Uterus (tissue), 4 donors: Measurements from ENCODE around the gene SOX11. TPM values are rescaled to one million over a fixed set of nuclear protein-coding genes. Genes with fewer than 3 reads are reported as not detected.

Experiments used
- DNase-seq, 2 donors: peaks; one replicate each; pipeline ENCODE4 v3.0.0-alpha.2; 2019 to 2020
- H3K27ac ChIP-seq, 2 donors: fragments of 200-600 bp; sonication (generic); 1 replicate in 1 of 2; 2 replicates in 1 of 2; pipeline ENCODE4 v1.5.1; 2016 to 2018
- H3K27me3 ChIP-seq, 2 donors: fragments of 200-600 bp; sonication (generic); one replicate each; pipeline ENCODE4 v1.5.1; 2018 to 2019; ENCODE audit warnings: control low read depth in 1 of 2
- H3K36me3 ChIP-seq, 2 donors: fragments of 200-600 bp; sonication (generic); one replicate each; pipeline ENCODE4 v1.5.1; 2019; ENCODE audit warnings: control low read depth in 1 of 2
- H3K4me1 ChIP-seq, 2 donors: fragments of 200-600 bp; sonication (generic); one replicate each; pipeline ENCODE4 v1.5.1; 2018 to 2019; ENCODE audit warnings: control low read depth in 1 of 2
- H3K4me3 ChIP-seq, 2 donors: fragments of 200-600 bp; sonication (generic); 1 replicate in 1 of 2; 2 replicates in 1 of 2; pipeline ENCODE4 v1.5.1; 2018 to 2019; ENCODE audit warnings: mild to moderate bottlenecking in 1 of 2
- H3K9me3 ChIP-seq, 2 donors: fragments of 200-600 bp; sonication (generic); one replicate each; pipeline ENCODE4 v1.5.1; 2019; ENCODE audit warnings: control low read depth in 1 of 2
- CTCF ChIP-seq, 4 experiments: fragments of 200-600 bp in 2 of 4; fragments of 450-650 bp in 2 of 4; sonication (generic) in 2 of 4; IDR thresholded peaks; one replicate each; pipeline ENCODE4 v1.5.1; 2016 to 2019; ENCODE audit warnings: antibody characterized with exemption in 4 of 4, mild to moderate bottlenecking in 2 of 4, moderate library complexity in 1 of 4
- POLR2A ChIP-seq, 2 donors: fragments of 450-650 bp; IDR thresholded peaks; one replicate each; pipeline ENCODE4 v1.6.1; 2016; ENCODE audit warnings: antibody characterized with exemption in 2 of 2, mild to moderate bottlenecking in 1 of 2, moderate library complexity in 1 of 2
- intact Hi-C: fragments of 100-400 bp; cut with DNase I; formaldehyde crosslinking; loops from one replicate; pipeline ENCODE4 v1.15.1; 2023; ENCODE audit warnings: low total_unique reads
- total RNA-seq, 4 donors: library from RNA; depleted of rRNA in 3 of 4; stranded (reverse); fragments of >200 nt in 3 of 4; gene quantifications; one replicate each; pipeline versions ENCODE4 v1.1.0 to v1.2.4, GENCODE V29; 2014 to 2023
- donor health status: DM: yes; HTN: yes; CAD: no.

The SOX11 gene
- total RNA-seq, 4 donors from 2014 or later, result 9.3 TPM; not detected in 3

DNA sequence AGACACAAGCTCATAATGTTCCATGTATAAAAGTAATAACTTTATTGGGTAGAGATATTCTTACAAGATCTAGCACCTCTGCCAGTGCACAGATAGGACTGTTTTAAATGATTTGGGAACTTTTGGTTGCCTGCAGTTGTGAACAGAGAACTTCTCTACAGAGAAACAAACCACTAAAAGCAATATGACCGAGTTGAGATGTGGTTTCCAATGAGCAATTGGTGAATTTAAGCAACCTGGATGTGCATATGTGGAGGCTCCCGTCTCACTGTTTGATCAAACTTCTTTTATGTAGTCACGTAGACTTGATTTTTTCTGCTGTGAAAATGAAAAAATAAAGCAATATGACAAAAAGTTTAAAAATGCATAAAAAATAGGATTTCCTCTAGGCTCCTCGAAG lies 7.8 kb downstream of the SOX11 start:
- H3K27me3 ChIP-seq, result peaks cover 0 to 48% of the 10 kb centered on the region in 2 donors
- intact Hi-C loops, result no loop called here
- H3K9me3 ChIP-seq, result no peaks in the 10 kb centered on the region
- no peak overlapping the region for H3K4me3 ChIP-seq
- DNase-seq, result no peak
- TF ChIP-seq POLR2A (IDR thresholded peaks at IDR 0.05), result no peak
- no peak for TF ChIP-seq CTCF (IDR thresholded peaks at IDR 0.05)
- H3K4me1 ChIP-seq, result peaks cover 0 to 10% of the 10 kb centered on the region in 2 donors
- no peaks in the 10 kb centered on the region for H3K36me3 ChIP-seq
- no peak overlapping the region for H3K27ac ChIP-seq

- no peak for DNase-seq
- H3K4me3 ChIP-seq, result no peak overlapping the region
- no peak overlapping the region for H3K27ac ChIP-seq
- H3K9me3 ChIP-seq, result no peaks in the 10 kb centered on the region
- peaks cover 0 to 42% of the 10 kb centered on the region in 2 donors for H3K27me3 ChIP-seq
- peaks cover 0 to 8% of the 10 kb centered on the region in 2 donors for H3K4me1 ChIP-seq
- TF ChIP-seq CTCF (IDR thresholded peaks at IDR 0.05) (no peak), POLR2A (IDR thresholded peaks at IDR 0.05) (no peak)
- intact Hi-C loops, result no loop called here
- H3K36me3 ChIP-seq, result no peaks in the 10 kb centered on the region
Measured at GRCh38 chr2:5700551-5700950, 8.4 kb downstream of the SOX11 start.

DNA sequence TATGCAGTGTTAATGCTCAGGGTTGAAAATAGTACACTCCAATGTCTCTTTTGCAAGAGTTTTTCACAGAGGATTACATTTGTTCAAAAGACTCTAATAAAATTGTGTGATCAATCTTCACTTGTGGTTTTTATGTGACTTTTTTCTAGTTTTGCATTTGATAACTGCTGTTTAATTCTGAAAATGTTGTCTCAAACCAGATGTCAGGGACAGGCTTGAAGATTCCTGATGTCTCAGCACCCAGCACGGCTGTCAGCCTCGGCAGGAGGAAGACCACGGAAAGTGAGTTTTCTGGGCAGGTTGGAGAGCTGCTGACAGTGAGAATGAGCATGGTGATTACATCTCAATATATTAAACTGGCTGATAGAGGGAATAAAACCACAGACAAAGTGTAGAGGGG lies 9.1 kb downstream of the SOX11 start:
- TF ChIP-seq CTCF (IDR thresholded peaks at IDR 0.05), result no peak
- TF ChIP-seq POLR2A (IDR thresholded peaks at IDR 0.05), result no peak
- H3K4me3 ChIP-seq, result no peak overlapping the region
- H3K4me1 ChIP-seq, result peaks cover 0 to 6% of the 10 kb centered on the region in 2 donors
- H3K27me3 ChIP-seq, result peaks cover 0 to 35% of the 10 kb centered on the region in 2 donors
- H3K36me3 ChIP-seq, result no peaks in the 10 kb centered on the region
- H3K9me3 ChIP-seq, result no peaks in the 10 kb centered on the region
- DNase-seq, result no peak
- no peak overlapping the region for H3K27ac ChIP-seq
- intact Hi-C loops, result no loop called here

- Histone ChIP-seq H3K9me3 (no peaks in the 10 kb centered on the region), H3K27me3 (peaks cover 0 to 28% of the 10 kb centered on the region in 2 donors), H3K36me3 (no peaks in the 10 kb centered on the region), H3K27ac (no peak overlapping the region), H3K4me1 (no peaks in the 10 kb centered on the region), H3K4me3 (no peak overlapping the region)
- intact Hi-C loops, result no loop called here
- TF ChIP-seq POLR2A (IDR thresholded peaks at IDR 0.05) (no peak), CTCF (IDR thresholded peaks at IDR 0.05) (no peak)
- DNase-seq, result no peak
Measured at GRCh38 chr2:5703166-5703565, 11.0 kb downstream of the SOX11 start.

DNA sequence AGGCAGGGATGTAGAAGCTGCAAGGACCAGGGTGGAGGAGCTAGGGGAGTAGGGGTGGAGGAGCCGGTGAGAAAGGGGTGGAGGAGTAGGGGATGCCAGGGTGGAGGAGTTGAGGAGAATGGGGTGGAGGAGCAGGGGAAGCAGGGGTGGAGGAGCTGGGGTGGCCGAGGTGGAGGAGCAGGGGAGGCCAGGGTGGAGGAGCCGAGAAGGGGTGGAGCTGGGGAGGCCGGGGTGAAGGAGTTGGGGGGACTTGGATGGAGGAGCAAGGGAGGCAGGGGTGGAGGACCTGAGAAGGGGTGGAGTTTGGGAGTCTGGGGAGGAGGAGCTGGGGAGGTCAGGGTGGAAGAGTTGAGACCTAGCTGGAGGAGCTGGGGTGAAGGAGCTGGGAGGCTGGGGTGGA lies 13.3 kb downstream of the SOX11 start:
- no peak overlapping the region for H3K4me3 ChIP-seq
- TF ChIP-seq CTCF (IDR thresholded peaks at IDR 0.05) (no peak), POLR2A (IDR thresholded peaks at IDR 0.05) (no peak)
- intact Hi-C loops, result no loop called here
- H3K27me3 ChIP-seq, result peaks cover 0 to 6% of the 10 kb centered on the region in 2 donors
- no peaks in the 10 kb centered on the region for H3K9me3 ChIP-seq
- H3K4me1 ChIP-seq, result no peaks in the 10 kb centered on the region
- no peak overlapping the region for H3K27ac ChIP-seq
- no peak for DNase-seq
- H3K36me3 ChIP-seq, result no peaks in the 10 kb centered on the region
